Mesenchymal stem cell (in vitro differentiated cells and primary cell): ENCODE measurements around the gene RNF31.
A peak's percentile ranks its signal among the peaks of the same experiment; 100 is the strongest.

ENCODE experiments used
- DNase-seq: peaks from one replicate; pipeline ENCODE4 v3.0.0-alpha.2; 2013
- H2AFZ ChIP-seq: one replicate; pipeline ENCODE4 v1.6.1; 2013; ENCODE audit warnings: low read depth, mild to moderate bottlenecking, control low read depth, inconsistent platforms, low read length, moderate library complexity
- H2AK5ac ChIP-seq: 2 replicates; pipeline ENCODE4 v1.6.1; 2013; ENCODE audit warnings: low read length, moderate library complexity, mild to moderate bottlenecking, inconsistent platforms; ENCODE audit not compliant: severe bottlenecking
- H2BK120ac ChIP-seq: one replicate; pipeline ENCODE4 v1.6.1; 2013; ENCODE audit warnings: low read depth, mild to moderate bottlenecking, inconsistent platforms, low read length, moderate library complexity
- H2BK12ac ChIP-seq, 2 experiments: one replicate each; pipeline ENCODE4 v1.6.1; 2013; ENCODE audit warnings: inconsistent platforms in 2 of 2, low read length in 2 of 2, mild to moderate bottlenecking in 2 of 2, moderate library complexity in 2 of 2, control low read depth in 1 of 2
- H2BK15ac ChIP-seq: one replicate; pipeline ENCODE4 v1.6.1; 2013; ENCODE audit warnings: mild to moderate bottlenecking, low read depth, inconsistent platforms; ENCODE audit not compliant: poor library complexity, severe bottlenecking
- H2BK5ac ChIP-seq: 2 replicates; pipeline ENCODE4 v1.6.1; 2013; ENCODE audit warnings: low read depth, mild to moderate bottlenecking, low read length, control low read depth, inconsistent platforms; ENCODE audit not compliant: poor library complexity, severe bottlenecking
- H3K14ac ChIP-seq, 2 experiments: one replicate each; pipeline ENCODE4 v1.6.1; 2013; ENCODE audit warnings: inconsistent platforms in 2 of 2, low read length in 2 of 2, control low read depth in 1 of 2, mild to moderate bottlenecking in 1 of 2, moderate library complexity in 1 of 2
- H3K18ac ChIP-seq, 2 experiments: one replicate each; pipeline ENCODE4 v1.6.1; 2013; ENCODE audit warnings: inconsistent platforms in 2 of 2, low read length in 2 of 2, control low read depth in 1 of 2, low read depth in 1 of 2, mild to moderate bottlenecking in 1 of 2
- H3K23ac ChIP-seq, 2 experiments: one replicate each; pipeline ENCODE4 v1.6.1; 2013; ENCODE audit warnings: inconsistent platforms in 2 of 2, low read length in 2 of 2, mild to moderate bottlenecking in 2 of 2, moderate library complexity in 2 of 2, control low read depth in 1 of 2
- H3K27ac ChIP-seq: 2 replicates; pipeline ENCODE4 v1.5.1; 2013; ENCODE audit warnings: mild to moderate bottlenecking, moderate library complexity, low read length, control low read depth, inconsistent platforms; ENCODE audit not compliant: poor library complexity, severe bottlenecking
- H3K27me3 ChIP-seq, 2 experiments: 2 replicates each; pipeline versions ENCODE4 v1.6.1 to v1.7.0; 2013; ENCODE audit warnings: low read length in 2 of 2, mild to moderate bottlenecking in 2 of 2, moderate library complexity in 2 of 2, control low read depth in 1 of 2, inconsistent platforms in 1 of 2; ENCODE audit not compliant: control insufficient read depth in 1 of 2, insufficient read depth in 1 of 2
- H3K36me3 ChIP-seq, 2 experiments: 2 replicates each; pipeline versions ENCODE4 v1.6.1 to v1.7.0; 2013; ENCODE audit warnings: low read length in 2 of 2, control low read depth in 1 of 2, inconsistent platforms in 1 of 2, low read depth in 1 of 2, mild to moderate bottlenecking in 1 of 2; ENCODE audit not compliant: insufficient read depth in 2 of 2, control insufficient read depth in 1 of 2
- H3K4ac ChIP-seq, 2 experiments: one replicate each; pipeline ENCODE4 v1.6.1; 2013; ENCODE audit warnings: inconsistent platforms in 2 of 2, low read length in 2 of 2, mild to moderate bottlenecking in 2 of 2, moderate library complexity in 2 of 2, control low read depth in 1 of 2, low read depth in 1 of 2
- H3K4me1 ChIP-seq: 2 replicates; pipeline ENCODE4 v1.6.1; 2013; ENCODE audit warnings: low read depth, low read length, control low read depth; ENCODE audit not compliant: control insufficient read depth, insufficient read depth
- H3K4me2 ChIP-seq: 2 replicates; pipeline ENCODE4 v1.6.1; 2013; ENCODE audit warnings: low read length, mild to moderate bottlenecking, inconsistent platforms; ENCODE audit not compliant: poor library complexity, severe bottlenecking
- H3K4me3 ChIP-seq, 2 experiments: 2 replicates each; pipeline versions ENCODE4 v1.5.1 to v1.7.0; 2013; ENCODE audit warnings: low read length in 2 of 2, mild to moderate bottlenecking in 2 of 2, control low read depth in 1 of 2, low read depth in 1 of 2; ENCODE audit not compliant: insufficient read depth in 1 of 2
- H3K79me1 ChIP-seq: replicated peaks from 2 replicates; pipeline ENCODE4 v1.6.1; 2013; ENCODE audit warnings: mild to moderate bottlenecking, control low read depth, low read length, inconsistent platforms; ENCODE audit not compliant: poor library complexity, severe bottlenecking
- H3K9ac ChIP-seq: 2 replicates; pipeline ENCODE4 v1.7.0; 2013; ENCODE audit warnings: mild to moderate bottlenecking, low read length, moderate library complexity
- H3K9me3 ChIP-seq: 2 replicates; pipeline ENCODE4 v1.7.0; 2013; ENCODE audit warnings: mild to moderate bottlenecking, low read length; ENCODE audit not compliant: control insufficient read depth
- H4K8ac ChIP-seq: one replicate; pipeline ENCODE4 v1.6.1; 2013; ENCODE audit warnings: inconsistent platforms, mild to moderate bottlenecking, low read length, moderate library complexity
- H4K91ac ChIP-seq: one replicate; pipeline ENCODE4 v1.6.1; 2013; ENCODE audit warnings: mild to moderate bottlenecking, low read length, inconsistent platforms
- WGBS: methylation state at CpG from one replicate; pipeline ENCODE4 v1.1.7; 2013; ENCODE audit warnings: mixed read lengths; 5-methylcytosine and 5-hydroxymethylcytosine counted together

The RNF31 gene

GRCh38 chr14:24178399-24179178, 31.3 kb downstream of the RNF31 start:
- no peak for DNase-seq
- Histone ChIP-seq H3K4me3 (no peak overlapping the region), H4K8ac (no peak overlapping the region), H4K91ac (no peak overlapping the region), H3K27ac (no peak overlapping the region), H3K4ac (no peak overlapping the region), H2BK15ac (no peak overlapping the region), H3K9me3 (no peaks in the 10 kb centered on the region), H2BK120ac (no peak overlapping the region), H3K14ac (no peak overlapping the region), H3K4me1 (peaks cover 16% of the 10 kb centered on the region), H3K23ac (no peak overlapping the region), H2BK5ac (no peak overlapping the region), H3K36me3 (peaks cover 80 to 94% of the 10 kb centered on the region in 2 experiments), H3K9ac (peak overlapping the region; percentile 83), H3K18ac (no peak overlapping the region), H2AFZ (no peak overlapping the region), H2AK5ac (no peak overlapping the region), H3K4me2 (no peak overlapping the region), H3K27me3 (no peaks in the 10 kb centered on the region), H2BK12ac (no peak overlapping the region), H3K79me1 (peaks cover 21% of the 10 kb centered on the region)
- WGBS: 87% methylated on average over 10 of the region's 12 CpGs

- no peak overlapping the region for H3K4me2 ChIP-seq
- H4K8ac ChIP-seq: no peak overlapping the region
- peak overlapping the region; percentile 83 for H3K9ac ChIP-seq
- no peak overlapping the region for H2BK120ac ChIP-seq
- peaks cover 85 to 93% of the 10 kb centered on the region in 2 experiments for H3K36me3 ChIP-seq
- no peaks in the 10 kb centered on the region for H3K9me3 ChIP-seq
- H3K23ac ChIP-seq: no peak overlapping the region
- WGBS: 95% methylated on average over 14 of the region's 14 CpGs
- no peak overlapping the region for H2BK12ac ChIP-seq
- H3K18ac ChIP-seq: no peak overlapping the region
- H2AFZ ChIP-seq: no peak overlapping the region
- H2BK5ac ChIP-seq: peak overlapping the region; percentile 21
- no peak overlapping the region for H4K91ac ChIP-seq
- peaks cover 23% of the 10 kb centered on the region for H3K79me1 ChIP-seq
- H3K4ac ChIP-seq: no peak overlapping the region
- peak overlapping the region; percentile 73 for H3K27ac ChIP-seq
- H2AK5ac ChIP-seq: peak overlapping the region; percentile 19
- H3K14ac ChIP-seq: no peak overlapping the region
- H3K4me3 ChIP-seq: no peak overlapping the region
- no peak for DNase-seq
- H3K27me3 ChIP-seq: no peaks in the 10 kb centered on the region
- H2BK15ac ChIP-seq: no peak overlapping the region
- H3K4me1 ChIP-seq: peaks cover 16% of the 10 kb centered on the region
Measured at GRCh38 chr14:24179294-24179960, 32.1 kb downstream of the RNF31 start.

GRCh38 chr14:24179961-24180796, 32.9 kb downstream of the RNF31 start:
- Histone ChIP-seq H3K27me3 (no peaks in the 10 kb centered on the region), H4K8ac (no peak overlapping the region), H3K23ac (no peak overlapping the region), H3K4ac (no peak overlapping the region), H4K91ac (no peak overlapping the region), H3K9me3 (no peaks in the 10 kb centered on the region), H3K18ac (no peak overlapping the region), H2BK15ac (no peak overlapping the region), H3K4me2 (no peak overlapping the region), H2AK5ac (peak overlapping the region; percentile 19), H3K9ac (peak overlapping the region; percentile 83), H2AFZ (no peak overlapping the region), H2BK5ac (no peak overlapping the region), H3K79me1 (peaks cover 30% of the 10 kb centered on the region), H3K14ac (no peak overlapping the region), H2BK120ac (no peak overlapping the region), H3K4me1 (peaks cover 16% of the 10 kb centered on the region), H2BK12ac (no peak overlapping the region), H3K27ac (peak overlapping the region; percentile 73), H3K36me3 (peaks cover 90 to 93% of the 10 kb centered on the region in 2 experiments), H3K4me3 (no peak overlapping the region)
- peak; percentile 24 for DNase-seq
- WGBS: 91% methylated on average over 15 of the region's 18 CpGs
